Astrocyte (in vitro differentiated cells and primary cell): ENCODE results near the gene ZNF554. TPM values are rescaled to one million over a fixed set of nuclear protein-coding genes. Genes with fewer than 3 reads are reported as not detected.

Source experiments
- DNase-seq: peaks from one replicate; pipeline ENCODE4 v3.0.0-alpha.2; 2010; ENCODE audit warnings: low read depth
- FAIRE-seq: peaks from 2 replicates; lab custom pipeline; 2011; peaks lifted over from hg19 to GRCh38; lab: Jason Lieb, UNC
- H2AFZ ChIP-seq: 2 replicates; pipeline ENCODE4 v1.6.0; 2012; ENCODE audit warnings: low read depth, low read length, inconsistent platforms
- H3K27ac ChIP-seq: 2 replicates; pipeline ENCODE4 v1.5.1; 2011; ENCODE audit warnings: low read depth, low read length, inconsistent platforms
- H3K27me3 ChIP-seq: 2 replicates; pipeline ENCODE4 v1.6.0; 2011; ENCODE audit warnings: low read length, inconsistent platforms; ENCODE audit not compliant: insufficient read depth
- H3K36me3 ChIP-seq: 2 replicates; pipeline ENCODE4 v1.5.1; 2011; ENCODE audit warnings: low read length, inconsistent platforms; ENCODE audit not compliant: insufficient read depth
- H3K4me1 ChIP-seq: 2 replicates; pipeline ENCODE4 v1.5.1; 2011; ENCODE audit warnings: low read length, inconsistent platforms; ENCODE audit not compliant: insufficient read depth
- H3K4me2 ChIP-seq: 2 replicates; pipeline ENCODE4 v1.6.0; 2012; ENCODE audit warnings: low read length, inconsistent platforms
- H3K4me3 ChIP-seq: 2 replicates; pipeline ENCODE4 v1.5.1; 2011; ENCODE audit warnings: low read depth, mild to moderate bottlenecking, low read length, inconsistent platforms; ENCODE audit not compliant: insufficient read depth
- H3K79me2 ChIP-seq: 2 replicates; pipeline ENCODE4 v1.6.0; 2012; ENCODE audit warnings: mild to moderate bottlenecking, low read length, inconsistent platforms; ENCODE audit not compliant: insufficient read depth
- H3K9ac ChIP-seq: 2 replicates; pipeline ENCODE4 v1.6.0; 2012; ENCODE audit warnings: mild to moderate bottlenecking, low read length, inconsistent platforms
- H3K9me3 ChIP-seq: 2 replicates; pipeline ENCODE4 v1.5.1; 2012; ENCODE audit warnings: low read depth, mild to moderate bottlenecking, low read length, inconsistent platforms; ENCODE audit not compliant: insufficient read depth
- H4K20me1 ChIP-seq: 2 replicates; pipeline ENCODE4 v1.6.0; 2012; ENCODE audit warnings: low read length, inconsistent platforms; ENCODE audit not compliant: insufficient read depth
- H3K27ac Mint-ChIP-seq: one replicate; pipeline ENCODE4 v1.8.0; 2021; ENCODE audit warnings: mild to moderate bottlenecking, mixed read lengths; ENCODE audit not compliant: unreplicated experiment
- H3K27me3 Mint-ChIP-seq: one replicate; pipeline ENCODE4 v1.8.0; 2021; ENCODE audit warnings: low read depth, mixed read lengths; ENCODE audit not compliant: unreplicated experiment
- H3K36me3 Mint-ChIP-seq: one replicate; pipeline ENCODE4 v1.8.0; 2021; ENCODE audit warnings: low read depth, mixed read lengths; ENCODE audit not compliant: unreplicated experiment
- H3K4me1 Mint-ChIP-seq: one replicate; pipeline ENCODE4 v1.8.0; 2021; ENCODE audit warnings: low read depth, mixed read lengths; ENCODE audit not compliant: unreplicated experiment
- H3K4me3 Mint-ChIP-seq: one replicate; pipeline ENCODE4 v1.8.0; 2021; ENCODE audit warnings: mild to moderate bottlenecking, moderate library complexity, mixed read lengths; ENCODE audit not compliant: unreplicated experiment
- H3K9me3 Mint-ChIP-seq: one replicate; pipeline ENCODE4 v1.8.0; 2021; ENCODE audit warnings: mild to moderate bottlenecking, mixed read lengths; ENCODE audit not compliant: unreplicated experiment
- CTCF ChIP-seq: IDR thresholded peaks from 2 replicates; pipeline ENCODE4 v1.5.1; 2011; ENCODE audit warnings: low read depth, mild to moderate bottlenecking, inconsistent platforms, low read length, moderate library complexity; ENCODE audit not compliant: insufficient read depth
- EZH2 ChIP-seq: IDR thresholded peaks from 2 replicates; pipeline ENCODE4 v1.6.1; 2012; ENCODE audit warnings: mild to moderate bottlenecking, low read length, inconsistent platforms; ENCODE audit not compliant: insufficient read depth
- total RNA-seq: library from RNA; stranded (reverse); gene quantifications from 2 replicates; pipeline ENCODE4 v1.2.1, GENCODE V29; 2021

ZNF554 gene
- total RNA-seq, 1 donor from 2014 or later = 3.1 TPM

DNA sequence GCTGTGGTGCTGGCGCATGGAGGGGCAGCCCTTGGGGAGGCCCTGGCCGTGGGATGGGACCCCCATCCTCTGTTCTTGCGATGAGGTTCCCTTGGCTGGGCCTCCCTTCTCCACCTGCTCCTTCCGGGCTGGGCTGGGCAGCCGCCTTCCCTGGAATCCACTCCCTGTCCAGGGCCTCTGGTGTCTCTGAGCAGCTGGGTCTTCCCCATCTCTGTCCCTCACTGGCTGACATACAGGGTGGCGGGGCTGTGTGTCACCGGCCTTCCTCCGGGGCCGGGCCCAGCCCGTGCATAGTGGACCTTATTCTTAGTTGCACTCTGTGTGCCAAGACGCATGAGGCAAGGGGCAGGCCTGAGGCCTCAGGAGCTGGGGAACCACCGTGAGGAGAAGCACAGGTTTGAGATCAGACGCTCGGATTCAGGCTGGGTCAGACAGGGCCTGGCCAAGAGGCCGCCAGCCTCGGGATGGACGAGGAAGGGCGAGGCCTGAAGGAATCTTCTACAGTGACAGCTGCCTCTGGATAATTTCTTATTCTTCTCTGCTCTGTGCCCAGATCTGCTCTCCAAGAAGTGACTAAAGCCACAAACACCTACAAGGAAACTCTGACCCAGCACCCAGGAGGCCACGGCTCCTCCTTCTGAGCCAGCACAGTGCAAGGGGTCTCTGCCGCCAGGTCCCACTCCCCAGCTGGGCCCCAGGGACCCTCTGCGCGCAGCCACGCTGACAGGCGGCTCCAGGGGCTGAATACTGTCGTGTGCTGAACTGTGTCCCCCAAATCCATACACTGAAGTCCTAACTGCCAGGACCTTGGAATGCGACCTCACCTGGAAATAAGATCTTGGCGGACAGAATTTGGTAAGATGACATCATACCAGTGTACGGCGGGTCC is 47.6 kb upstream of the ZNF554 start:
- Mint-ChIP-seq H3K9me3 (no peaks in the 10 kb centered on the region), H3K27ac (no peak overlapping the region), H3K36me3 (peaks cover 7% of the 10 kb centered on the region), H3K27me3 (no peaks in the 10 kb centered on the region), H3K4me3 (no peak overlapping the region), H3K4me1 (peaks cover 16% of the 10 kb centered on the region)
- H3K9me3 ChIP-seq = no peaks in the 10 kb centered on the region
- FAIRE-seq = no peak
- no peaks in the 10 kb centered on the region for H3K27me3 ChIP-seq
- no peak overlapping the region for H3K4me3 ChIP-seq
- no peak for DNase-seq
- no peaks in the 10 kb centered on the region for H3K36me3 ChIP-seq
- no peak overlapping the region for H2AFZ ChIP-seq
- H3K9ac ChIP-seq = no peak overlapping the region
- H4K20me1 ChIP-seq = peaks cover 84% of the 10 kb centered on the region
- no peak overlapping the region for H3K27ac ChIP-seq
- H3K4me1 ChIP-seq = peaks cover 6% of the 10 kb centered on the region
- H3K4me2 ChIP-seq = no peak overlapping the region
- peaks cover 85% of the 10 kb centered on the region for H3K79me2 ChIP-seq
- TF ChIP-seq EZH2 (no peak), CTCF (no peak)

DNA sequence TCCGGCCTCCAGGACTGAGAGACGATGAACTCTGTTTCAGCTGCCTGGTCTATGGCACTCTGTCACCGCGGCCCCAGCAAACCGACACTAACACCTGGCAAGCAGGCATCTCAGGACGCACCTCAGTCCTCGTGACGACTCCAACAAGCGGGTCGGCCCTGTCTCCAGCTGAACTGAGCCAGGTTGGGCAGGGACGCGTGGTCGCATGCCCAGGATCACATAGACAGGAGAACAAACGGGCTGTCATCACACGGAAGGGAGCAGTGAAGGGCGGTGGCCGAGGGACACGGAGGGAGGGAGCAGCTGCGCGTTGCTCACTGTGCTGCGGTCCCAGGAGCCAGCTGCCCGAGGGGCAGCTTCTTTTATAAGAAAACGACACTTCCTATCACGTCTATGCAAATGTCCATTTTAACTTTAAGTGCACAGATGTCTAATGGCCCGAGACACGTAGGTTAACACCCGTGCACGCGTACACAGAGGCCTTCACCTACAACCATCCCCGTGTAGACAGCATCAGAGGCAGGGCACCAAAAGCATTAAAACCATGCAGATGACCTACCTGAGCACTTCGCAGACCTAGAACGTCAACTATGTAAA is 45.5 kb upstream of the ZNF554 start:
- peaks cover 7% of the 10 kb centered on the region for H3K36me3 Mint-ChIP-seq
- TF ChIP-seq EZH2 (no peak), CTCF (no peak)
- H3K4me1 Mint-ChIP-seq = peaks cover 19% of the 10 kb centered on the region
- no peak overlapping the region for H3K4me3 ChIP-seq
- peaks cover 3% of the 10 kb centered on the region for H3K36me3 ChIP-seq
- H3K27ac ChIP-seq = no peak overlapping the region
- no peak overlapping the region for H3K9ac ChIP-seq
- FAIRE-seq (no peak), DNase-seq (no peak)
- peak overlapping the region; percentile 66 for H3K27ac Mint-ChIP-seq
- H3K4me1 ChIP-seq = peaks cover 6% of the 10 kb centered on the region
- H3K27me3 ChIP-seq = no peaks in the 10 kb centered on the region
- H2AFZ ChIP-seq = no peak overlapping the region
- H3K27me3 Mint-ChIP-seq = no peaks in the 10 kb centered on the region
- H3K4me2 ChIP-seq = no peak overlapping the region
- no peaks in the 10 kb centered on the region for H3K9me3 ChIP-seq
- H3K4me3 Mint-ChIP-seq = peak overlapping the region; percentile 66
- H3K79me2 ChIP-seq = peaks cover 92% of the 10 kb centered on the region
- no peaks in the 10 kb centered on the region for H3K9me3 Mint-ChIP-seq
- H4K20me1 ChIP-seq = peaks cover 86% of the 10 kb centered on the region
